Stimulated activated CD4-positive, alpha-beta T cell treated with anti-CD3 and anti-CD28 coated beads, Interleukin-15, amount 100 ng/mL, for 1 hour (primary cell): ENCODE data around the gene SEC22B.
"Not testable (repeated sequence)": the region's sequence is repeated elsewhere in the genome, so short reads cannot be mapped to it uniquely, and the experiment has no call there.

ENCODE experiments used
- DNase-seq, 2 donors: peaks; one replicate each; pipeline ENCODE4 v3.0.0-alpha.2; 2020; ENCODE audit warnings: low read depth in 1 of 2, low spot score in 1 of 2

SEC22B gene

DNA sequence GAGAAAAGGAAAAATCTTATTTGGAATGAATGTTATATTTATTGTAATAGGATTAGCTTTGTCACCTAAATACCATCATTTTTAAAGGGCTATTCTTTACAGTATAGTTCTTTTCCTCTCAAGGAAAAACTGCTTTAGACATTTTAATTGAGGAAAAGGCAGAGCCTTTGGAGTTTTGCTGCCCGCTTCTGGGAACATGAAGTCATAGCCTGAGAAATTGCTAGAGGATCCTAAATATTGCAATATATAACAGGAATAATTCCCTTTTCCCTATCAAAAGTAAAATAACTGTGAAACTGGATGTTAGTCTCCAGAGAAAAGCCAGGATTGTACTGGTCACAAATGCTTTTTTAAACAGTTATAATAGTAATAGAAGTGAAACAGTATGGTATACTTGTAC lies 30.5 kb downstream of the SEC22B start:
- not testable (repeated sequence) for DNase-seq

DNA sequence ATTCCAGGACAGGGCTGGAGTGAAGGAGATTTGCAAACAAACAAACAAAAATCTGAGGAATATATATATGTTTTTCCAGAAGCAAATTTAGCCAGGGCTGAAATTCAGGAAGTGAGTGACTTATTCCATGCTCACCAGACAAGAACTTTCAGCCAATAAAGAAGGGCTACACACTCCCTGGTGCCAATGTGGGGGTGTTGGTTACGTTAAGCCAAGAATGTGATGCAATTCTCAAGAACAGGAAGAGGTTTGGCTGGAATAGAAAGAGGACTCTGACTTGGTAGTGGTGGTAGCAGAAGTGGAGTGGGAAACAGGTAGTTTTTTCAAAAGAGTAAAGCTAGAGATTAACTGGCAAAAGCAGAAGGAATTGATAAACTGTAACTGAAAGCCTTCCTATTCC lies 31.7 kb downstream of the SEC22B start:
- DNase-seq = not testable (repeated sequence)

DNA sequence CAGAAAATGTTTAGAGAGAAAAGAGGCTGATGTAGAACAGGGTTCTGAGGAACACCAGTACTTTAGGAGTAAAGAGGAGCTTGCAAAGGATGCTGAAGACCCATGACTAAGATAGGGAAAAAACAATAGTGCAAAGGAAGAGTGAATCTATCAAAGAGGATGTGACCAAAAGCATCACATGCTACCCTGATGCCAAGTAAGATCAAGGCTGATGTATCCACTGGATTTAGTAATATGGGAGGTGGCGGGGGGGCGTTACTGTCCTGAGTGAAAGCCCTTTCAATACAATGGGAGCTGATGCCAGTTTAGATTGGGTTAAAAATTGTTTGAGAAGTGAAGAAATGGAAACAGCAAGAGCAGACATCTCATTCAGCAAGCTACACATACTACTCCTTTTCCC lies 32.2 kb downstream of the SEC22B start:
- DNase-seq = not testable (repeated sequence)

DNA sequence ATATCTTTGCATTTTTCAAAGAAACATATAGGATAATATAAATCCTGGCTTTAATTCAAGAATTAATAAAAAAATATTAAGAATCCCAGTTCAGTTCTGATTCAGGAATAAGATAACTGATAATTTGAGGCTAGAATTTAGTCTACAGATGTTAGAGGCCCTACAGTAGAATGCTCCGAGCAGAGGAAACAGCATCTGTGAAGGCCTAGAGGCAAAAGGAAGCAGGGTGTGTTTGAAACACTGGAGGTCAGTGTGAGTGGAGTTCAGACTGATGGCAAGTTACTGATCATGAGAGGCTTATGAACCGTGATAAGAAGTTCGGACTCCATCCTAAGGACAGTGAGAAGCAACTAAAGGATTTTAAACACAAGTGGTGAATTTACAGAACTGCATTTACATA lies 33.0 kb downstream of the SEC22B start:
- DNase-seq = not testable (repeated sequence)

DNA sequence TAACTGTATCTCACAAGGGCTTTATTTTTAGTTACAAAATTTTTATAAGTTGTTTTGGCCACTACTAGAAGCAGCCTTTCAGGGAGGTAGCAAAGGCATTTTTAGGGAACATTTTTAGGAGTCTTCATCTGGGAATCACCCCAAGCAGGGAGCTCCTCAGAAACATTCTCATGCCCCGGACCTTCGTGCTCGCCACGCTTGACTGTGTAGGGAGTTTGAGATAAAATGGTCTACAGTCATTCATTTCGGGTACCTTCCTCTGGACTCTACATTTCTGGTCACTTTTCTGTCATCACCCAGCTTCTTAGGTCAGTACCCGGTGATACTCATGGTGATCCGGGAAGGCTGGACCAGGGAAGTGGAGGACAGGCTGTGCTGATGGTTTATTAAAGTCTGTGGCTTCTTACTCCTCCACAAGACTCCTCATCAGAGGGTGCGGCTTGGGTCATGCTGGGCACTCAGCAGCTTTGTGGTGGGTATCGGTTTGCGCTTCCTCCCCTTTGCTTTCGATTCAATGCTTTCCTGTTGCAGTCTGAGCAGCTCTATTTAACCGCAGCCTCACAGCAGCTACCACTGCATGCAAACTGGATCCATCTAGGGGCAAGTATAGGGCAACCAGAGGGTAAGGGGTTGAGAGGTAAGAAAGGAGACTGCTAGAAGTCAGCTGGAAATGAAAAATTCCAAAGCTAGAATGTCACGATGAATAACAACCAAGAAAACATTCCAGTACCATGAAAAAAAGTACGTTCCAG lies 33.6 kb downstream of the SEC22B start:
- peak; percentile 11 to 13 for DNase-seq

DNA sequence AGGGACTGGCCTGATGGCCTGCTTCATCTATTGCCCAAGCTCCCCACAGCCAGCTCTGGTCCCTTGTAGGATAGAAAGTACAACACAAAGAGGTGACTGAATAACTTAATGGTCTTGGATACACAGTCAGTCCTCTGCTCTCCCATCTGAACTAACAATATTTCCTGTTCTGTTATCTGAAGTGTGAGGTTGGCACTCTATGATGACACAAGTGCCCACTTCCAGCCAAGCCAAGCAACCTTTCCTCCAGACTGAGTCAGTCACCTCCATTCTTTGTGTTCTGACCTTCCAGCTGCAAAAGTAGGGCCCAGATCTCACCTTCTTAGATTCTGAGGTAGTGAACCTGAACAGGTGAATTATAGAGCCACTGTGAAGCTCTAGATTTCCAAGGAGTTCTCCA lies 34.5 kb downstream of the SEC22B start:
- not testable (repeated sequence) for DNase-seq

DNA sequence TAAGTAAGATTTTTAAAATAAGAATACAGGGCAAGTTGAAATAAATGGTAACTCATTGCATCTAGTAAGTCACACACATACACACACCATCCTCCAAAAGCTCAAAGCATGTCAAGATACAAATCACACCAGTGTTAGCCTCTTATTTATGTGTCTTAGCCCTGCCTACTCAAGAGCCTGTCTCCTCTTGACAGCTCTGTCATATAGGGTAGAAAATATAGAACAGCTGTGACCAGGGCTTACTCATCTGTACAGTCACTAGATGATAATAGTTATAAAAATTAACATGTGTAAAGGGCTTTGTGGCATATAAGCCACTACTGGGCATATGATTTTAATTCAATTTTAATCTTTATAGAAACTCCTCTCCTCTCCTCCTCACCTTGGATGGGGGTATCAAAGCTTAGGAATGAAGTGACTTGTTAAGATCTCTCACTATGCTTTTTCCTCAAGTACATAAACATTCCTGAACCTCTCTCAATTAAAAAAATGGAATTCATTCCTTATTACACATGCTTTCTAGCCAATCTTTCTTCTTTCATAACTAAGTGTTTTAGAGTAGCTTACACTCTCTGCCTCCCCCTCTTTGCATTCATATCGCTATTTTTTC lies 35.6 kb downstream of the SEC22B start:
- DNase-seq = not testable (repeated sequence)

DNA sequence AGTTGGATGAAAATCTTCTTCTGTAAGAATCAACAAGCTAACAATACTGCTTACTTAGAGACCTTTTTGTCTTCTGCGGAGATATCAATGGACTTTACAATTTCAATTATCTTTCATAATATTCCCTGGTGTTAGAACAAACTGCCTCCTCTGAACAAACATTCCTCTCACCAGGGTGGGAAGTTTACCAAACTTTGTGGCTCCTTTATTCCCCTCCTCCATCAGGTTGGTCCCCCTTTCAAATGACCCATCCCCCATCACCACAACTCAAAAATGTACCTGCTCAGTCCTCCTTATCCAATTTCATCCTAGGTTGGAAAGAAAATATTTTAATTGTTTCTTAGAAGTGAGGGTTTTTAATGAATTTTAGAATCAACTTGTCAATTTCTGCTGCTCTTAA lies 40.2 kb downstream of the SEC22B start:
- DNase-seq = not testable (repeated sequence)

DNA sequence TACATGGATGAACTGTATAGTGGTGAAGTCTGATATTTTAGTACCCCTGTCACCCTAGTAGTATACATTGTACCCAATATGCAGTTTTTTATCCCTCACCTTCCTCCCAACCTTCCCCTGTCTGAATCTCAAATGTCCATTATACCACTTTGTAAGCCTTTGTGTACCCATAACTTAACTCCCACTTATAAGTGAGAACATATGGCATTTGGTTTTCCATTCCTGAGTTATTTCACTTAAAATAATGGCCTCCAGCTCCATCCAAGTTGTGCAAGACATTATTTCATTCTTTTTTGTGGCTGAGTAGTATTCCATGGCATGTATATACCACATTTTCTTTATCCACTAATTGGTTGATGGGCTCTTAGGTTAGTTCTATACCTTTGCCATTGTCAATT lies 42.4 kb downstream of the SEC22B start:
- DNase-seq = not testable (repeated sequence)

DNA sequence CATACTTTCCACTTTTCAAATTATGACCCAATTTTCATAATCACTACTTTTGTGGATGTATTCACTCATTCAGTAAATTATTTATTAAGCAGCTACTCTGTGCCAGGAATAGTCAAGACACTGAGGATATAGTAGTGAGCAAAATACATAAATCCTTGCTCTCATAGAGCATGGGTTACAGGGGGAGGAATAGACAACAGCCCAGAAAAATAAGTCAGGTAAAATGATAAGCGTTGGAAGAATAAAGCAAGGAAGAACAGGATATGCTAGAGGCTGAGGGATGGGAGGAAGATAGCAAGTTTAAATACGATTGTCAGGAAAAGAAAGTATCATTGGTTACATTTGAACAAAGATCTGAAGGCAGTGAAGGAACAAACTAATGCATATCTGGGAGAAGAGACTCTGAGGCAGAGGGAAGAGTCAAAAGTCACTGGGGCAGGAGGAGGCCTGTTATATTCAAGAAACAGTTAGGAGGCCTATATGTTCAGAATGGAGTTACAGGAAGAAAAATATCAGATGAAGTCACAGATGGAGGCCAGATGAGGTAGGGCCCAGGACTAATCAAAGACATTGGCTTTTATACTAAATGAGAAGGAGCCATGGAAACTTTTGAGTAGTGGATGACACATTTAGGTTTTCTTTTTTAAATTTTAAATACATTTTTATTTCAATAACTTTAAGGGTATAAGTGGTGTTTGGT lies 42.9 kb downstream of the SEC22B start:
- no peak for DNase-seq

DNA sequence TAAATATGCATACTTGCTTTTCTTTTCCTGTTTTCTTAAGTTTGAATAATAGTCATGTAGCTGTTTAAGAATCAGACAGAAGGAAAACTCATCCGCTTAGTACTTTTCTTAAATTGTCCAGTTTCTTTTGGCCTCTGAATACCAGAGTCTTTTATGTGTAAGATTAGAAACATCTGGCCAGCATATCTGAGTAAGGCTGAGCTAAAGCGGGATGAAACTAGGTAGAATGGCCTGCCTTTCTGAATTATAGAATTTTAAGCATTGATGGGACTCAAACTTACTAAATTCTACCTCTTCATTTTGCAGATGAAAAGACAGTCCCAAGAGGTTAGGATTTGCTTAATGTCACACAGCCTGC lies 43.9 kb downstream of the SEC22B start:
- DNase-seq = not testable (repeated sequence)

DNA sequence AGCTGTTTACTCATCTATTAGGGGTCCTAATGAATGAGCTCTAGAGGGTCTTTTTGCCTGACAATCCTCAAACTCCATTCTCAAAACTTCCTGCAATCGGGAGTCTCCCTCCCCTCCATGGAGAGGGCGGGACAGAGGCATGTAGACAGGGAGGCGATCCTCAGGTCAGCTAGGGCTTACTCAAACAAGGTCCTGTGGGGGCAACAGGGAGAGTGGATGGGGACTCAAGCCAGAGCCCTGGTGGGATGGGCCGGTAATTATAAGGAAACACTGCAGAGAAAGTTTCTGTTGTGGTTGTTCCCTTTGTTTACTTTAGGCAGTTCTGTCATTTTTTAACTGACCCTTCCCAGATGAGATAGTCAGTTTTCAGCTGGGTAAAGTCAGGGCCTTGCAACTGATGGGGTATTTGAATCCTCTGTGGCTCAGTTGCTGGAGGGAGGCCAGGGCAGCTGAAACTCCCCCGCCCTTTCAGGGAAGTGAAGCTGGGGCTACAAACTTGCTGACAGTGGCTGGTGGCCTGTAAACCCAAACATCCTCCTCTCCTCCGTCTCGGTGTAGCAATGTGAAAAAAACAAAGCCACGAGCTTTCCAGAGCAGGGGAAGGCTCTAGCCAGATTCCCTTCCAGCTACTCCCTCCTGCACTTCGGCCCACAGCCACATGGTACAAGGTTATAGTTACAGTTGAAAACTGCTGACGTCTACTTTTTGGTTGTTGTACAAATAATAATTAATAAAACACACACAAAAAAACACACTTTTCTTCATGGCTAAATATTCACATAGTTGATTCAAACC lies 44.5 kb downstream of the SEC22B start:
- DNase-seq = not testable (repeated sequence)

DNA sequence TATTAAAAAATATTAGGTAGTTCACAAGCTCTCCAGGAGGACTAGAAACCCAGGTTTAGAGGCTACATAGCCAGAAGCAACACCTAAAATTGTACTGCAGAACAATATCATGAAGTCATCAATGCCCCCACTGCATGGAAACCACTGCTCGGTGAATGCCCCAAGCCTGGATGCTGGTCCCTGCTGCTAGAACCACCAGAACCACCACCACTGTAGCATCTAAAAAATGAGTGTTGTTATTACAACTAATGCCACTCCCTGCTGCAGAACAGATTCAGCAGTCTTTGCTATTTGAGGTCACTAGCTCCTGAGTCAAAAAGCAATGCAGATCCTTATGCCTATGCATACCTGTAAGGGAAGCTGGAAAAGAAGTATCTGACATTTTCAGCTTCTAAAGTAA lies 48.4 kb downstream of the SEC22B start:
- DNase-seq = not testable (repeated sequence)

DNA sequence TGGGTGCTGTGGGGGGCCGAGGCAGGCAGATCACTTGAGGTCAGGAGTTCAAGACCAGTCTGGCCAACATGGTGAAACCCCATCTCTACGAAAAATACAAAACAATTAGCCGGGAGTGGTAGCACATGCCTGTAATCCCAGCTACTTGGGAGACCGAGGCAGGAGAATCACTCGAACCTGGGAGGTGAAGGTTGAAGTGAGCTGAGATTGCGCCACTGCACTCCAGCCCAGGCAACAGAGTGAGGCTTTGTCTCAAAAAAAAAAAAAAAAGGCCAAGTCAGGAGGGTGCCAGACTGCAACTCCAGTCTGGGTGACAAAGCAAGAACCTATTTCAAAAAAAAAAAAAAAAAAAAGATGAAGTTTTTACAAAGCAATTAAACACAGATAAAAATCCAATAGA lies 50.1 kb downstream of the SEC22B start:
- DNase-seq = not testable (repeated sequence)

DNA sequence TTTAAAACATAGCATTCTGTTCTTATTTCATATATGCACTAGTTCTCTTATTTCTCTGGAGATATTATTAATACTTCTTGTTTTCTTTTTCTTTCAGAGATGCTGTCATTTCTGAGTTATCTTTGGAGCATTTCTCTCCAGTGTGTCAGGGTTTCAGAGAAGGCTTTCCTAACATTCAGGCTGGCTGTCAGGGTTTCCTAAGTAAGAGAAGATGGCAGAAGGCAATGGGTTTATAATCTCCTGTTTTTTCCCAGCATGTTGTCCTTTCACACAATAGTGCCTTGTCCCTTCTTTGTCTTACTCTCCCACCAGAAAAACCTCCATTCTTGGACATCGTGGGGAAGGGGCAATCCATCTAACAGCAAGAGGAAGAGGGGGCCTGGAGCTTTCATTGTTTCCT lies 51.7 kb downstream of the SEC22B start:
- DNase-seq = not testable (repeated sequence)

DNA sequence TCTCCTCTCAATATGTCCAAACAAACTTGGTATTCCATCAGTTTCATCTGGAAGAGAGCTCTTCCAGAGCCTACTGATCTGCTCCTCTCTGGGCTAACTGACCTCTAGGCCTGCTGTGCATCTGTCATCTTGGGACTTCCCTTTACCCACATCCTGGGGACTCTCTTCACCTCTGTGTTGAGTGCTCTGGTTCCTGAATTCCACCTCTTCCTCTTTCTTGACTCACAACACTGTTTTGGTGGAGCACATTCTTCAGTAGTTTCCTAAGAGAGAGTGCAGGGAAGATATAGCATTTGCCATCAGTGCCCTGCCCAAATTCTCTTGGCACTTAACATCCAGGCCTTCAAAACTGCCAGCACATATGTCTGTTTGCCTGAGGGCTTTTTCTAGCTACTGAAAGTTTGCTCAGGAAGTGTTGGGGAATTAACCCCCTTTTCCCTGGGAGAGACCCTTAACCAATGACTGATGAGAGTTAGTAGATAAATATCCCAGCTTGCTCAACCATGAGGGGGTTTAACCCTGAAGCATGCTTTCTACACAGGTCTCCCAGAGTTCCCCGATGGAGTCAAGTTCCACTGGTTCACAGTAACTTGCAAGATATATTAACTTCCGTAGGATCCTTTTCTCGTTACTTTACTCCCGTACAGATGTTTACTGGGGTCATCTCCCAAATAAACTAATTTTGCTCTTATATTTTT lies 52.4 kb downstream of the SEC22B start:
- not testable (repeated sequence) for DNase-seq

DNA sequence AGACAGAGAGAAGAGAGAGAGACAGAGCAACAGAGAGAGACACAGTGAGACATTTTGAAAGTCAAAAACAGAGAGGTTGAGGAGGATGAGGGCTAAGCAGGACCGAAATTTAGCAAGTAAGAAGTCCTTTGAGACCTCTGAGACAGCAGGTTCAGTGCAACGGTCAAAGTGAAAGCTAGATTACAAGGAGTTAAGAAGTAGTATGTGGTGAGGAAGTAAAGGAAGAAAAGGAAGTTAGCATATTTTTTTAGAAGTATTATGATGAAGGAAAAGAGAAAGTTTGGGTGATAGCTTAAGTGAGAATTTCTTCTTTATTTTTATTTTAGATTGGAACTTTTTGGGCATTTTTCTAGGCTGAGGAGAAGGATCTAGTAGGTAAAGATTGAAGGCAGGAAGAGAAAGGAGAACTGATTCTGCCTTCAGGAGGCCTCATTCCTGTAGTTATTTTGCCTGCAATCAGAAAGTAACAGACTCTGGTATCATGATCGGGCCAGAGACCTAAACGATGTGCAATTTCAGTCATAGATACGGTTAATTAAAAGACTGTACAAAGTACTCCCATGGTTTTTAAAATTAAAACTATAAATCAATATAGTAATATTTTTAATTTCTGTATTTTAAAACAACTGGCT lies 53.9 kb downstream of the SEC22B start:
- not testable (repeated sequence) for DNase-seq

DNA sequence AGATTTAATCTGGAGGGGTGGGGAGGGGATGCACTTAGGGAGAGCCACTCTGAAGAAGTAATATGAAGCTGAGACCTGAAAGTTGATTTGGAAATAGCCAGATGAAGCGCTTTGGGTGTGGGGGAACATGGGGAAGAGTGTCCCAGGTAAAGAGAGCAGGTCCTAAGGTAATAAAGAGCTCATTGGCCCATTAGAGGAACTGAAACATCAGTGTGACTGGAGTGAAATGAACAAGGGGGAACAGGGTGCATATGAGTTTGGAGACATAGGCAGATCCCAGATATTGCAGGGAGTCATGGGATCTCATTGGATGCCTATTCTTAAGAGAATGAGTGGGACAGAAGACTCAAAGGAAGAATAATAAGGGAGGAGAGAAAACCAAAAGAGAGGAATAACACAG lies 54.5 kb downstream of the SEC22B start:
- DNase-seq = not testable (repeated sequence)

DNA sequence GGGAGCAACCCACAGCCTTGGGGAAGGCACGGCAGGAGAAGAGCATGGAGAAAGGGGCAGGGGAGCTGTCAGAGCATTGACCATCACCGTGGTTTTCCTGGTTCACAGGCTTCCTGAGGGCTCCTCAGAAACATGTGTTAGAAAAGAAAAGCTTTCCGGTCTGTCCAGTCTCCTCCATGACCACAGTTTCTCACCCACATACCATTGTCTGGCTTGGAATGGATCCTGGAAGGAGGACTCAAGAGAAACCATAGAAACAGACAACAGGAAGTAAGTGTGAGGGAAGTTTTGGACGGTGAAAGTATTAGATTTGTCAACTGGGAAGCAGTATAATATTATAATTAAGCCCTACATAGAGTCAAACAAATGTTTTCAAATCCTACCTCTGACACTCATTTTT lies 55.8 kb downstream of the SEC22B start:
- DNase-seq = not testable (repeated sequence)
